ENCODE results near the gene LOXL4.
A peak's percentile ranks its signal among the peaks of the same experiment; 100 is the strongest.

The LOXL4 gene

GRCh38 chr10:98267894-98268693 is at the start of gene LOXL4:
LOXL4 (minus strand) TSS chr10:98268194; CDS start chr10:98263019, 5,175 bp downstream.
- DNase-seq: no peak

- no peak for DNase-seq
Measured at GRCh38 chr10:98316661-98317060, 48.7 kb upstream of the LOXL4 start.

- DNase-seq: no peak
Measured at GRCh38 chr10:98316170-98316569, 48.2 kb upstream of the LOXL4 start.

GRCh38 chr10:98314532-98315284 is 46.7 kb upstream of the LOXL4 start:
- no peak for DNase-seq

- DNase-seq: no peak
Measured at GRCh38 chr10:98313598-98313997, 45.6 kb upstream of the LOXL4 start.

- no peak for DNase-seq
Measured at GRCh38 chr10:98312822-98313221, 44.8 kb upstream of the LOXL4 start.

GRCh38 chr10:98312349-98312748 is 44.4 kb upstream of the LOXL4 start:
- no peak for DNase-seq

- DNase-seq: no peak
Measured at GRCh38 chr10:98310701-98311100, 42.7 kb upstream of the LOXL4 start.

- DNase-seq: peak; percentile 5
Measured at GRCh38 chr10:98309366-98310355, 41.7 kb upstream of the LOXL4 start.

- no peak for DNase-seq
Measured at GRCh38 chr10:98308669-98309365, 40.8 kb upstream of the LOXL4 start.

- no peak for DNase-seq
Measured at GRCh38 chr10:98307916-98308541, 40.0 kb upstream of the LOXL4 start.

GRCh38 chr10:98306501-98306900 is 38.5 kb upstream of the LOXL4 start:
- no peak for DNase-seq

- DNase-seq: no peak
Measured at GRCh38 chr10:98303569-98303968, 35.6 kb upstream of the LOXL4 start.

GRCh38 chr10:98302741-98303365 is 34.9 kb upstream of the LOXL4 start:
- DNase-seq: no peak

GRCh38 chr10:98301664-98302319 is 33.8 kb upstream of the LOXL4 start:
- DNase-seq: no peak

- DNase-seq: no peak
Measured at GRCh38 chr10:98300526-98301229, 32.7 kb upstream of the LOXL4 start.

- DNase-seq: no peak
Measured at GRCh38 chr10:98299341-98299740, 31.3 kb upstream of the LOXL4 start.

- DNase-seq: no peak
Measured at GRCh38 chr10:98296524-98296923, 28.5 kb upstream of the LOXL4 start.

- no peak for DNase-seq
Measured at GRCh38 chr10:98295907-98296306, 27.9 kb upstream of the LOXL4 start.

- DNase-seq: no peak
Measured at GRCh38 chr10:98295401-98295811, 27.4 kb upstream of the LOXL4 start.
